ENCODE data around the gene FGFR3.

Gene FGFR3

DNA sequence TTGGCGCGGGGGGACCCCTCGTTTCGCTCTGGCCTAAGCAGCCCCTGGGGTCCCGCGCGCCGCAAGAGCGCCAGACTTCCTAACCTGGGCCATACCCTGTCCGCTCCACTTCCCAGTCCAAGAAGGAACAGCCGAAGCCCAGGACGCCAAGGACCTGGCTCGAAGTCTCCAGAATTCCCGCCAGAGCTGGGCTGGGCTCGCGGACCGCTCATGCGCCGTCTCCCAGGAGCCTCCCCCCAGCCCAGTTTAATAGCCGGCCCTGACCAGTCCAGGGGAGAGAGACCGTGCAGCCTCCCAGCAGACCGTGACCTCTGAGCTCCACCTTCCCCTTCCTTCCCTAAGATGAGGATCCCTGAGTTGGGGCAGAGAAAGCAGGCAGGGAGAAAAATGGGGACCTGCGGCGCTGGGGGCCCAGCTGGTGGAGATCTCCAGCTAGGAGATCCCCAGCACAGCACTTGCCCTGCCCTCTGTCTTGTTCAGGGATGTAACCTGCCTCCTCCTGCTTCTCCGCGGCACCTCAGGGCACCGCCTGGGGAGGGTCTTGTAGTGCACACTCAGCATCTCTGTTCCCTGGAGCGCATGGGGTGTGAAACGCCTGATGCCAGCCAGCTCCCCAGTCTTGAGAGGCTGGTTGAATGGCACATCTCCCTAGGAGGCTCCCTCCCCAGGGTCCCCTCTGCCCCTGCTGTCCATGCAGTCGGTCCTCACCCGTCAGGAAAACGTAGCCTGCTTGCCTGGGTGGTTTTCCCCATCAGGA, 64.0 kb downstream of the FGFR3 start:
- Histone ChIP-seq H3K9ac (no peak overlapping the region), H3K4me3 (ENCODE audit: low read depth, low read length) (peak overlapping the region; percentile 79), H3K36me3 (ENCODE audit: control insufficient read depth, insufficient read depth, low read length) (no peaks in the 10 kb centered on the region), H3K4me1 (no peaks in the 10 kb centered on the region), H3K4me2 (ENCODE audit: low read length) (peak overlapping the region; percentile 66), H3K27me3 (ENCODE audit: control insufficient read depth, insufficient read depth, low read length) (no peaks in the 10 kb centered on the region), H2AFZ (peak overlapping the region; percentile 93), H3K79me2 (peaks cover 10% of the 10 kb centered on the region), H3K27ac (peak overlapping the region; percentile 65), H3K9me3 (ENCODE audit: control insufficient read depth, low read length) (no peaks in the 10 kb centered on the region)
- TF ChIP-seq CTCF (IDR thresholded peaks at IDR 0.05) = no peak

GRCh38 chr4:1857931-1858330, 64.8 kb downstream of the FGFR3 start:
- Histone ChIP-seq H3K27ac (no peak overlapping the region), H3K79me2 (peaks cover 10% of the 10 kb centered on the region), H3K9ac (no peak overlapping the region), H3K9me3 (ENCODE audit: control insufficient read depth, low read length) (no peaks in the 10 kb centered on the region), H3K4me2 (ENCODE audit: low read length) (no peak overlapping the region), H2AFZ (no peak overlapping the region), H3K4me1 (no peaks in the 10 kb centered on the region), H3K27me3 (ENCODE audit: control insufficient read depth, insufficient read depth, low read length) (no peaks in the 10 kb centered on the region), H3K4me3 (ENCODE audit: low read depth, low read length) (no peak overlapping the region), H3K36me3 (ENCODE audit: control insufficient read depth, insufficient read depth, low read length) (no peaks in the 10 kb centered on the region)
- TF ChIP-seq CTCF (IDR thresholded peaks at IDR 0.05) = no peak
